AG04449 (cell line): ENCODE results near the gene TUBA8.
"Not testable (repeated sequence)": the region's sequence is repeated elsewhere in the genome, so short reads cannot be mapped to it uniquely, and the experiment has no call there.

Experiments
- CTCF ChIA-PET: fragments of 350-600 bp; formaldehyde crosslinking; extraction: SDS; loops from one replicate; lab custom pipeline; 2021; ENCODE audit warnings: antibody characterized with exemption; lab: Yijun Ruan, JAX
- POLR2A ChIA-PET: fragments of 400-600, 350-600 bp; formaldehyde crosslinking; extraction: SDS; loops from one replicate; lab custom pipeline; 2020; ENCODE audit warnings: antibody characterized with exemption, inconsistent platforms; lab: Yijun Ruan, JAX
- DNase-seq: peaks from one replicate; pipeline ENCODE4 v3.0.0-alpha.2; 2010; ENCODE audit warnings: low read depth, low spot score
- H3K4me3 ChIP-seq: 2 replicates; pipeline ENCODE4 v1.5.1; 2011; ENCODE audit warnings: low read depth, mild to moderate bottlenecking, control low read depth, low read length
- TF ChIP-seq, protein P1 (sequence below): IDR thresholded peaks from one replicate; pipeline ENCODE4 v1.5.1; 2011; ENCODE audit warnings: mild to moderate bottlenecking, moderate library complexity, low read length, control low read depth, inconsistent platforms; ENCODE audit not compliant: insufficient read depth; ENCODE audit errors: missing control alignments

Gene TUBA8

DNA sequence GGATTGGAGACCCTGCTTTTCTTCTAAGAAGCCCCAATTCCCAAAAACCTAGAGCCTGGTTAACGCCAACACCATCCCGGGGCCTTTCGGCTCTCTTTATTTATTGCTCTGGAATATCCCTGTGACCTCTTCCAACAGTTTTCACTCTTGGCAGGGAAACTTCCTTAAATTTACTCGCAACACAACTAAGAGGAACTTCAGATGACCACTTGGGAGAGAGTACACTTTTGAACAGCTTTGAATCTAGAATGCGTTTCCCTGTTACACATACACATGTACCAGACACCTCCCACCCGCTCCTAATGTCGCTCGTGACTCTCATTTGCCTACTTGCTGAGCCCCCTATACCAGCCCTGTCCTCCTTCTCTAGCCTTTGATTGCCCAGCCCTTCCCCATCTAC lies 19.4 kb downstream of the TUBA8 start:
- TF ChIP-seq, protein P1, sequence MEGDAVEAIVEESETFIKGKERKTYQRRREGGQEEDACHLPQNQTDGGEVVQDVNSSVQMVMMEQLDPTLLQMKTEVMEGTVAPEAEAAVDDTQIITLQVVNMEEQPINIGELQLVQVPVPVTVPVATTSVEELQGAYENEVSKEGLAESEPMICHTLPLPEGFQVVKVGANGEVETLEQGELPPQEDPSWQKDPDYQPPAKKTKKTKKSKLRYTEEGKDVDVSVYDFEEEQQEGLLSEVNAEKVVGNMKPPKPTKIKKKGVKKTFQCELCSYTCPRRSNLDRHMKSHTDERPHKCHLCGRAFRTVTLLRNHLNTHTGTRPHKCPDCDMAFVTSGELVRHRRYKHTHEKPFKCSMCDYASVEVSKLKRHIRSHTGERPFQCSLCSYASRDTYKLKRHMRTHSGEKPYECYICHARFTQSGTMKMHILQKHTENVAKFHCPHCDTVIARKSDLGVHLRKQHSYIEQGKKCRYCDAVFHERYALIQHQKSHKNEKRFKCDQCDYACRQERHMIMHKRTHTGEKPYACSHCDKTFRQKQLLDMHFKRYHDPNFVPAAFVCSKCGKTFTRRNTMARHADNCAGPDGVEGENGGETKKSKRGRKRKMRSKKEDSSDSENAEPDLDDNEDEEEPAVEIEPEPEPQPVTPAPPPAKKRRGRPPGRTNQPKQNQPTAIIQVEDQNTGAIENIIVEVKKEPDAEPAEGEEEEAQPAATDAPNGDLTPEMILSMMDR: no peak
- ChIA-PET CTCF (no interaction called here), POLR2A (no interaction called here)
- no peak overlapping the region for H3K4me3 ChIP-seq
- DNase-seq: no peak

DNA sequence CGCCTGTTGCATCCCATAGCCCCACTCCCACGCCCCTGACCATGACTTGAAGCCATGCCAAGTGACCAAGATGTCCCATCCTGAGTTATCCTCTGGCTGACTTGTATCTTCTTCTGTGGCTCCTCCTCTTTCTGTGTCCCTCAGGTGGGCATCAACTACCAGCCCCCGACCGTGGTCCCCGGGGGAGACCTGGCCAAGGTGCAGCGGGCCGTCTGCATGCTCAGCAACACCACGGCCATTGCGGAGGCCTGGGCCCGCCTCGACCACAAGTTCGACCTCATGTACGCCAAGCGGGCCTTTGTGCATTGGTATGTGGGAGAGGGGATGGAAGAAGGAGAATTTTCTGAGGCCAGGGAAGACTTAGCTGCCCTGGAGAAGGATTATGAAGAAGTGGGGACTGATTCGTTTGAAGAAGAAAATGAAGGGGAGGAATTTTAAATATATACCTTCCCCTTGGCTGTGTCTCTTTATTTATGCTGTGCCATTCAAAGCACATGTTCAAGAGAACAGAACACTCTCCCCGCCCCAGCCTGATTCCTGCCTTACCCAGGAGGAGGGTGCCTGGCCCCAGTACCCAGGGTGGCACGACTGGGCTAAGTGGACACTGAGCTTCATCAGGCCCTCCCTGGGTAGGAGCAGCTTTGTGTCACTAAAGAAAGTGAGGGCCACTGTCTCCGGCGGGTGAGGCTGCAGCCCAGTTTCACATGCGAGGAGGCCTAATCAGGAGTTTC lies 20.3 kb downstream of the TUBA8 start:
- CTCF ChIA-PET: interaction anchor here (1.0 kb wide), 1 partner anchor 26 kb away, joined by 3 read pairs; no protein-coding TSS in a partner anchor
- no peak overlapping the region for H3K4me3 ChIP-seq
- DNase-seq: no peak
- POLR2A ChIA-PET: no interaction called here
- TF ChIP-seq, protein P1: no peak

DNA sequence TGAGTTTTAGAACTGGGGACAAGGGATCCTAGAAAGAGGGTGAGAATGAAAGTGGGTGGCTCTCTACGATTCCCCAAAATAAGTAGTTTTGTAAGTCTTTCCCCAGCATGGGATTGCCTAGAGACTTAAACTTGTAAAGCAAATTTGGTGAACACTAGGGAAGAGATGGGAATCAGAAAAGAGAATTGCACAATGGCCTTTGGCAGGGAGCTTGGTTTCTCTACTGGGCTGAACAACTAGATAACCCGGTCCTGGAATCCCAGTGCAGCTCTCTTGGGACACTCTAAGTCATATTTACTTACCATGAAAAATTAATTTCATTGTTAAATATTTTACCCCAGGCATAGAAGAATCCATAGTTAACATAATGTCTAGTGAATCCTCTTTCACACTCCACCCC lies 22.8 kb downstream of the TUBA8 start:
- DNase-seq: no peak
- no peak overlapping the region for H3K4me3 ChIP-seq
- POLR2A ChIA-PET: no interaction called here
- TF ChIP-seq, protein P1: no peak
- CTCF ChIA-PET: interaction anchor here (2.8 kb wide), 1 partner anchor 16 kb away, joined by 7 read pairs; the partner anchor contains the start of gene USP18

DNA sequence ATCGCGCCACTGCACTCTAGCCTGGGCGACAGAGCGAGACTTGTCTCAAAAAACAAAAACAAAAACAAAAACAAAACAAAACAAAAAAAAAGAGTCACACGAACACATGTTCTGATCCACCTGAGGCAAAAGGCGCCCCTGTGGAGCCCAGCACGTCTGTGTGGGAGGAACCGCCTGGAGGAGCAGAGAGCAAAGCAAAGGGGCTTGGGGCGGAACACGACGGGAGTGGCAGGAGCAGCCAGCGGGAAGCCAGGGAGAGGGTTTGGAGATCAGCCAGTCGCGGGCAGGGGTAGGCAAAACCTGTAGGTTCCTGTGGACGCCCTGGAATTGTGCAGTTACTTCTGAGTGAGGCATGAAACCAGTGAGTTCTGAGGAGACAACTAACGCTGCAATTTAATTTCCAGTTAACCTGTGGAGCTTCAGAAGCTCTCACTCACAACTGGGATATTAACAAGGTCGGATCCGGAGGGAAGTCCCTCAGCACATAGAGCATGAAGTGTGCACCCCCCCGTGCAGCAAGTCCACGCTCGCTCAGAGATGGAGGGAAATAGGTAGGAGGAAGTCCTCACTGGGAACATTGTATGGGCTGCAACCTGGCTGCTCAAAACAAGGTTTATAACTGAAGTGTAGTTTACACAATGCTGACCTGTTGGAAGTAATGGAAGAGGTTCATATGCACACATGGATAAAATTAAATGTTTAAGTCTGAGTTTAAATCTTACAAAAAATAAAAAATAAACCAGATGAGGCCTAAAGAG lies 26.1 kb downstream of the TUBA8 start:
- ChIA-PET CTCF (no interaction called here), POLR2A (no interaction called here)
- TF ChIP-seq, protein P1: no peak
- no peak for DNase-seq
- no peak overlapping the region for H3K4me3 ChIP-seq

DNA sequence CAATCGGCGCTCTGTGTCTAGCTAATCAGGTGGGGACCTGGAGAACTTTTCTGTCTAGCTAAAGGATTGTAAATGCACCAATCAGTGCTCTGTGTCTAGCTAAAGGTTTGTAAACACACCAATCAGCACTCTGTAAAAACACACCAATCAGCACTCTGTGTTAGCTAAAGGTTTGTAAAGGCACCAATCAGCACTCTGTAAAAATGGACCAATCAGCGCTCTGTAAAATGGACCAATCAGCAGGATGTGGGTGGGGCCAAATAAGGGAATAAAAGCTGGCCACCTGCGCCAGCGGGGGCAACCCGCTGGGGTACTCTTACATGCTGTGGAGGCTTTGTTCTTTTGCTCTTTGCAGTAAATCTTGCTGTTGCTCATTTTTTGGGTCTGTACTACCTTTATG lies 30.4 kb downstream of the TUBA8 start:
- not testable (repeated sequence) for H3K4me3 ChIP-seq, DNase-seq
- POLR2A ChIA-PET: interaction anchor here (0.6 kb wide), 1 partner anchor 19 kb away, joined by 3 read pairs; no protein-coding TSS in a partner anchor
- CTCF ChIA-PET: interaction anchor here (0.7 to 1.1 kb wide), 3 partner anchors 9 to 311 kb away, joined by 3 to 5 read pairs (median 3); partner anchors contain the start of gene USP18

DNA sequence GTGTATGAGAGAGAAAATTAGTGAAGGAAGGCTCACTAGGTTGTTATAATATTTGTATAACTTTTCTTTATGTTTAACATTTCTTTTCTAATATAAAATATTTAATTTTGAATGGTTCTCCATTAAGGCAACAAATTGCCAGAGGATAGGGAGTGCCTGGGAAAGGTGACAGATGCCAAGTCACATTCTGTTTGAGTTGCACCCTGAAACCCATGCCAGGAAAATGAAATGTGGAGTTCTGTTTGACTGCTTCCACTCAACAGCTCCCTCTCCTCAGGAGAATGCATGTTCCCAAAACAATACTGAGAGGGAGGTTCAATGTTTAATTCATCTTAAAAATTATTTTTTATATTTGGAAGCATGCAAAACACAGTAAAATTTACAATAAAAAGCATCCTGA lies 33.5 kb downstream of the TUBA8 start:
- TF ChIP-seq, protein P1: no peak
- no peak overlapping the region for H3K4me3 ChIP-seq
- ChIA-PET POLR2A (no interaction called here), CTCF (interaction anchor here (1.2 to 1.3 kb wide), 2 partner anchors 10 to 13 kb away, joined by 3 read pairs; no protein-coding TSS in a partner anchor)
- DNase-seq: no peak
